Thyroid gland (tissue), 4 donors: ENCODE measurements around the gene TRPM1. TPM values are rescaled to one million over a fixed set of nuclear protein-coding genes. Genes with fewer than 3 reads are reported as not detected.

Experiments
- DNase-seq, 2 donors: peaks; one replicate each; pipeline ENCODE4 v3.0.0-alpha.2; 2019
- H3K27ac ChIP-seq, 3 donors: fragments of 200-600 bp; sonication (generic); 1 replicate in 2 of 3; 2 replicates in 1 of 3; pipeline ENCODE4 v1.5.1; 2016 to 2019; ENCODE audit warnings: mild to moderate bottlenecking in 1 of 3, moderate library complexity in 1 of 3
- H3K27me3 ChIP-seq: fragments of 200-600 bp; sonication (generic); one replicate; pipeline ENCODE4 v1.5.1; 2019
- H3K36me3 ChIP-seq, 2 donors: fragments of 200-600 bp; sonication (generic); one replicate each; pipeline ENCODE4 v1.5.1; 2016 to 2019
- H3K4me1 ChIP-seq, 2 donors: fragments of 200-600 bp; sonication (generic); one replicate each; pipeline ENCODE4 v1.5.1; 2017 to 2019
- H3K4me3 ChIP-seq, 3 donors: fragments of 200-600 bp; sonication (generic); replicated peaks in 1 of 3; 1 replicate in 2 of 3; 2 replicates in 1 of 3; pipeline ENCODE4 v1.5.1; 2016; ENCODE audit warnings: mild to moderate bottlenecking in 1 of 3
- H3K9me3 ChIP-seq: fragments of 200-600 bp; sonication (generic); one replicate; pipeline ENCODE4 v1.5.1; 2017
- CTCF ChIP-seq, 6 experiments: fragments of 200-600 bp in 3 of 6; fragments of 450-650 bp in 3 of 6; sonication (generic) in 3 of 6; IDR thresholded peaks; one replicate each; pipeline ENCODE4 v1.5.1; 2016 to 2019; ENCODE audit warnings: antibody characterized with exemption in 6 of 6, mild to moderate bottlenecking in 2 of 6, inconsistent platforms in 1 of 6, moderate library complexity in 1 of 6
- POLR2A ChIP-seq, 2 donors: fragments of 450-650 bp; IDR thresholded peaks; one replicate each; pipeline ENCODE4 v1.6.1; 2017; ENCODE audit warnings: antibody characterized with exemption in 2 of 2, mild to moderate bottlenecking in 2 of 2, moderate library complexity in 1 of 2
- WGBS, 2 donors: methylation state at CpG; one replicate each; pipeline ENCODE4 v1.1.5; 2017; 5-methylcytosine and 5-hydroxymethylcytosine counted together
- intact Hi-C: fragments of 100-400 bp; cut with DNase I; formaldehyde crosslinking; loops from one replicate; pipeline ENCODE4 v1.15.1; 2023
- total RNA-seq, 4 donors: library from RNA; depleted of rRNA; stranded (reverse); fragments of >200 nt; gene quantifications; one replicate each; pipeline ENCODE4 v1.2.3, GENCODE V29; 2016

The TRPM1 gene
- total RNA-seq, 4 donors from 2014 or later, result not detected

GRCh38 chr15:31104003-31104402 lies 2.5 kb upstream of the TRPM1 start:
- WGBS, 2 donors, result 83 to 93% methylated on average over 6 of the region's 6 CpGs
- Histone ChIP-seq H3K27ac (no peak overlapping the region), H3K36me3 (no peaks in the 10 kb centered on the region), H3K4me1 (peaks cover 3 to 9% of the 10 kb centered on the region in 2 donors), H3K9me3 (no peaks in the 10 kb centered on the region), H3K27me3 (no peaks in the 10 kb centered on the region), H3K4me3 (no peak overlapping the region)
- intact Hi-C loops, result no loop called here
- TF ChIP-seq POLR2A (IDR thresholded peaks at IDR 0.05) (no peak), CTCF (IDR thresholded peaks at IDR 0.05) (no peak)
- no peak for DNase-seq

- Histone ChIP-seq H3K4me3 (no peak overlapping the region), H3K36me3 (no peaks in the 10 kb centered on the region), H3K9me3 (no peaks in the 10 kb centered on the region), H3K27ac (no peak overlapping the region), H3K4me1 (peaks cover 10 to 16% of the 10 kb centered on the region in 2 donors), H3K27me3 (no peaks in the 10 kb centered on the region)
- WGBS, 2 donors, result 91 to 92% methylated on average over 22 to 24 of the region's 24 CpGs
- no peak for TF ChIP-seq POLR2A (IDR thresholded peaks at IDR 0.05)
- TF ChIP-seq CTCF (IDR thresholded peaks at IDR 0.05), result no peak
- no peak for DNase-seq
- intact Hi-C loops, result no loop called here
Observed at GRCh38 chr15:31102374-31103342, 1.1 kb upstream of the TRPM1 start.

GRCh38 chr15:31102039-31102321 lies 455 bp upstream of the TRPM1 start:
- intact Hi-C loops, result no loop called here

GRCh38 chr15:31100738-31101137 lies 787 bp downstream of the TRPM1 start:
- intact Hi-C loops, result no loop called here
- H3K9me3 ChIP-seq, result no peaks in the 10 kb centered on the region
- DNase-seq, result no peak
- H3K4me1 ChIP-seq, result peaks cover 10 to 12% of the 10 kb centered on the region in 2 donors
- WGBS, 2 donors, result 84 to 87% methylated on average over 6 of the region's 6 CpGs
- no peak overlapping the region for H3K27ac ChIP-seq
- TF ChIP-seq CTCF (IDR thresholded peaks at IDR 0.05) (no peak), POLR2A (IDR thresholded peaks at IDR 0.05) (no peak)
- no peak overlapping the region for H3K4me3 ChIP-seq
- no peaks in the 10 kb centered on the region for H3K27me3 ChIP-seq
- no peaks in the 10 kb centered on the region for H3K36me3 ChIP-seq

More at GRCh38 chr15:31102039-31102321, 455 bp upstream of the TRPM1 start:
- no peak for DNase-seq
- Histone ChIP-seq H3K4me3 (no peak overlapping the region), H3K36me3 (no peaks in the 10 kb centered on the region), H3K9me3 (no peaks in the 10 kb centered on the region), H3K4me1 (peaks cover 10 to 16% of the 10 kb centered on the region in 2 donors), H3K27me3 (no peaks in the 10 kb centered on the region), H3K27ac (no peak overlapping the region)
- TF ChIP-seq POLR2A (IDR thresholded peaks at IDR 0.05) (no peak), CTCF (IDR thresholded peaks at IDR 0.05) (no peak)
- WGBS, 2 donors, result 53 to 68% methylated on average over 4 of the region's 4 CpGs
